Measurements from ENCODE around the gene ZPBP2. TPM values are rescaled to one million over a fixed set of nuclear protein-coding genes. Genes with fewer than 3 reads are reported as not detected.

ZPBP2 gene
- total RNA-seq, 1 donor from 2014 or later = not detected

- H3K4me3 ChIP-seq (ENCODE audit: insufficient read depth, low read depth, low read length) = no peak overlapping the region
- H3K27me3 ChIP-seq (ENCODE audit: insufficient read depth, low read length) = peaks cover 67% of the 10 kb centered on the region
- no peak overlapping the region for H3K9ac ChIP-seq (ENCODE audit: low read length)
- peaks cover 41% of the 10 kb centered on the region for H3K27me3 Mint-ChIP-seq (ENCODE audit: low read depth, unreplicated experiment)
- H2AFZ ChIP-seq (ENCODE audit: low read depth, low read length) = no peak overlapping the region
- no peaks in the 10 kb centered on the region for H3K36me3 Mint-ChIP-seq (ENCODE audit: low read depth, unreplicated experiment)
- no peak overlapping the region for H3K27ac ChIP-seq (ENCODE audit: low read depth, low read length)
- DNase-seq (ENCODE audit: low read depth) (no peak), FAIRE-seq (no peak)
- H3K27ac Mint-ChIP-seq (ENCODE audit: unreplicated experiment) = no peak overlapping the region
- H3K4me3 Mint-ChIP-seq (ENCODE audit: unreplicated experiment) = no peak overlapping the region
- H3K4me1 Mint-ChIP-seq (ENCODE audit: low read depth, unreplicated experiment) = no peaks in the 10 kb centered on the region
- H3K79me2 ChIP-seq (ENCODE audit: insufficient read depth, low read length) = no peaks in the 10 kb centered on the region
- no peak for TF ChIP-seq EZH2 (IDR thresholded peaks at IDR 0.05; ENCODE audit: insufficient read depth, low read length)
- TF ChIP-seq CTCF (IDR thresholded peaks at IDR 0.05; ENCODE audit: insufficient read depth, low read depth, low read length) = no peak
- no peak overlapping the region for H3K4me2 ChIP-seq (ENCODE audit: low read length)
- H3K36me3 ChIP-seq (ENCODE audit: insufficient read depth, low read length) = no peaks in the 10 kb centered on the region
- H3K9me3 ChIP-seq (ENCODE audit: insufficient read depth, low read depth, low read length) = peaks cover 13% of the 10 kb centered on the region
- no peaks in the 10 kb centered on the region for H3K4me1 ChIP-seq (ENCODE audit: insufficient read depth, low read length)
- no peaks in the 10 kb centered on the region for H4K20me1 ChIP-seq (ENCODE audit: insufficient read depth, low read length)
- H3K9me3 Mint-ChIP-seq (ENCODE audit: unreplicated experiment) = no peaks in the 10 kb centered on the region
Measured at GRCh38 chr17:39866013-39866730, 1.8 kb upstream of the ZPBP2 start.

GRCh38 chr17:39867084-39867879 is 720 bp upstream of the ZPBP2 start:
- Mint-ChIP-seq H3K27me3 (ENCODE audit: low read depth, unreplicated experiment) (peaks cover 41% of the 10 kb centered on the region), H3K4me1 (ENCODE audit: low read depth, unreplicated experiment) (no peaks in the 10 kb centered on the region), H3K9me3 (ENCODE audit: unreplicated experiment) (no peaks in the 10 kb centered on the region), H3K36me3 (ENCODE audit: low read depth, unreplicated experiment) (no peaks in the 10 kb centered on the region), H3K27ac (ENCODE audit: unreplicated experiment) (no peak overlapping the region), H3K4me3 (ENCODE audit: unreplicated experiment) (no peak overlapping the region)
- Histone ChIP-seq H3K27me3 (ENCODE audit: insufficient read depth, low read length) (peaks cover 61% of the 10 kb centered on the region), H3K4me3 (ENCODE audit: insufficient read depth, low read depth, low read length) (no peak overlapping the region), H3K9me3 (ENCODE audit: insufficient read depth, low read depth, low read length) (peaks cover 13% of the 10 kb centered on the region), H3K79me2 (ENCODE audit: insufficient read depth, low read length) (no peaks in the 10 kb centered on the region), H3K9ac (ENCODE audit: low read length) (no peak overlapping the region), H3K27ac (ENCODE audit: low read depth, low read length) (no peak overlapping the region), H3K4me1 (ENCODE audit: insufficient read depth, low read length) (no peaks in the 10 kb centered on the region), H3K4me2 (ENCODE audit: low read length) (no peak overlapping the region), H3K36me3 (ENCODE audit: insufficient read depth, low read length) (no peaks in the 10 kb centered on the region), H4K20me1 (ENCODE audit: insufficient read depth, low read length) (no peaks in the 10 kb centered on the region), H2AFZ (ENCODE audit: low read depth, low read length) (peak overlapping the region; percentile 65)
- no peak for FAIRE-seq
- no peak for TF ChIP-seq CTCF (IDR thresholded peaks at IDR 0.05; ENCODE audit: insufficient read depth, low read depth, low read length)
- TF ChIP-seq EZH2 (IDR thresholded peaks at IDR 0.05; ENCODE audit: insufficient read depth, low read length) = no peak
- DNase-seq (ENCODE audit: low read depth) = no peak
